NCI-H1048 (cell line): ENCODE results near the gene HNF4A.
"Not testable (repeated sequence)": the region's sequence is repeated elsewhere in the genome, so short reads cannot be mapped to it uniquely, and the experiment has no call there.

Experiments
- DNase-seq: peaks from one replicate; lab custom pipeline; 2025; lab: John Stamatoyannopoulos, UW

HNF4A gene

DNA sequence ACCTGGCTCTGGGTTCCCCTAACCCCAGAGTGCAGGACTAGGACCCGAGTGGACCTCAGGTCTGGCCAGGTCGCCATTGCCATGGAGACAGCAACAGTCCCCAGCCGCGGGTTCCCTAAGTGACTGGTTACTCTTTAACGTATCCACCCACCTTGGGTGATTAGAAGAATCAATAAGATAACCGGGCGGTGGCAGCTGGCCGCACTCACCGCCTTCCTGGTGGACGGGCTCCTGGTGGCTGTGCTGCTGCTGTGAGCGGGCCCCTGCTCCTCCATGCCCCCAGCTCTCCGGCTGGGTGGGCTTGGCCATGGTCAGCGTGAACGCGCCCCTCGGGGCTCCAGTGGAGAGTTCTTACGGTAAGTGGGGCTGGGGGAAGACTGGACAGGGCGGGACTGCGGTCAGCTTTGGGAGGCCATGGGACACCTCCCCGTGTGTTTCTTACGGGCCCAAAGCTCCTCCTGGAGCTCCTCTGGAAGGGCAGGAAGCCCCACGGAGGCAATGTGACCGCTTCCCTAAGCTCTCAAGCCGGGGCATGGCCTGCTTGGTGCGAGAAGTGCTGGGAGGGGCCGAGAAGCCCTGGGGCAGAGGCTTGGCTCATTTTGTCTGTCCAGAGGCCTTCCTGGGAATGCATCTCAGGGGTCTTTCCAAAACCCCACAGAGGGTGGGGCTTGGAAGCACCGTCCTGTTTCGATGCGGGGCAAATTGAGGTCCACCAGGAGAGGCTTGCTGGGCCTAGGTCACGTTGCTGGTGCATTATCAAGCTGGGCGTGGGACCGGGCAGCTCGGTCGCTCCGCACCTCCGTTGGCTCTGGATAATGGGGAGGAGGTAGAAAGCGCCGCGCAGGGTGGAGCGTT lies at the start of gene HNF4A:
Gene HNF4A (plus strand): TSS at position 202 of the 855 bp plus-strand sequence. CDS start 106 bp downstream, at position 308.
- no peak for DNase-seq

DNA sequence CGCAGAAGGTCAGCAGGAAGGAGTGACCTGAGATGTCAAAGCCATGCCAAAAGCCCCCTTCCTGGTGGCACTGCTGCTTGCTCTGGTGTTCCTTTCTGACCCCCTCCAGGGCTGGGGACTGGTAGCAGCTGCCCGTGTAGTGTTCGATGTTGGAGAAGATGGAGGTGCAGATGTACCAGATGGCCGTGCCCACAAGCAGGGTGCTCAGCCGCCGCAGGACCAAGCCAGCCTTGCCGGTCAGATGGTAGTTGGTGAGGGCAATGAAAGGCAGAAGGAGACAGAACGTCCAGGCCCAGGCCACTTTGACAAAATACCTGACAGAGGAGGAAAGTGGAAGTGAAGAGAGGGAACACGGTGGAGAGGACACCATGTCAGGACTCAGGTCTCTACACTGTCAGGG lies 48.6 kb upstream of the HNF4A start:
- DNase-seq = no peak

DNA sequence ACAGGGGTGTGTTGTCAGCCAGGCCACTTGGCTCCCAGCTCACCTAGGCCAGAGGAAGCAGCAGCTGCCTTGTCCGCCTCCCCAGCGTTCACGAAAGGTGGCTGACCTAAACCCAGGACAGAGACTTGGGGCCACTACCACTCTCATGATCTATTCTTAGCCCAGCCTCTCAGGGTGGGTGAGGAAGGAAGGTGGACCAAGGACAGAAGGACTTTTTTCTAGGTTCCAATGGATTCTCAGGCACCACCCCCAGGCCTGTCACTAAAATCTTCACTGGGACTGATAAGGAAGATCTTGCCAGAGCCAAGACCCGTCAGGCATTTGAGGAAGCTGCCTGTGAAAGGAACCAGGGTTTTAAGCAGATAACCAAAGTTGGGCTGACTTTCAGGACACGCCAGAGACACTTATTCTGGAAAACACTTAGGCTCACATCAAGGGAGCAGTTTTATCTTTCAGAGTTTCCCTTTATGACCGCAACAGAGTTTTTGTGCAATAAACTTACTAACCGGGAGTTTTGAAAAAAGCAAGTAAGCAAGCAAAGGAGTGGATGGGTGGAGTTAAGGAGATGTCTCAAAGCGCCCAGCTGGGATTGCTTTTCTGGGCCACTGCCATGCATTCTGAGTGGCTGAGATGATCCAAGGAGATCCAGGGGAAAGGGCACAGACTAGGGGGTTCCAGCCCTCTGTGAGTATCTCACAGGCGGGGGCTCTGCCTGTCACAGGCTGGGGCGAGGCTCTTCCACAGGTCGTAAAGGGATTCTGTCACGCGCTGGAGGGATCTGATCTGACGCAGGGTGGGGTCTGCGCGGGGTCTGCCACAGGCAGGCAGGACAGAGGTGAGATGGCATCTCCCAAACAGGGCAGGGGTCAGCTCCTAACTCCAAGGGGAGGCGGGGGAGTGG lies 45.5 kb upstream of the HNF4A start:
- DNase-seq = no peak

DNA sequence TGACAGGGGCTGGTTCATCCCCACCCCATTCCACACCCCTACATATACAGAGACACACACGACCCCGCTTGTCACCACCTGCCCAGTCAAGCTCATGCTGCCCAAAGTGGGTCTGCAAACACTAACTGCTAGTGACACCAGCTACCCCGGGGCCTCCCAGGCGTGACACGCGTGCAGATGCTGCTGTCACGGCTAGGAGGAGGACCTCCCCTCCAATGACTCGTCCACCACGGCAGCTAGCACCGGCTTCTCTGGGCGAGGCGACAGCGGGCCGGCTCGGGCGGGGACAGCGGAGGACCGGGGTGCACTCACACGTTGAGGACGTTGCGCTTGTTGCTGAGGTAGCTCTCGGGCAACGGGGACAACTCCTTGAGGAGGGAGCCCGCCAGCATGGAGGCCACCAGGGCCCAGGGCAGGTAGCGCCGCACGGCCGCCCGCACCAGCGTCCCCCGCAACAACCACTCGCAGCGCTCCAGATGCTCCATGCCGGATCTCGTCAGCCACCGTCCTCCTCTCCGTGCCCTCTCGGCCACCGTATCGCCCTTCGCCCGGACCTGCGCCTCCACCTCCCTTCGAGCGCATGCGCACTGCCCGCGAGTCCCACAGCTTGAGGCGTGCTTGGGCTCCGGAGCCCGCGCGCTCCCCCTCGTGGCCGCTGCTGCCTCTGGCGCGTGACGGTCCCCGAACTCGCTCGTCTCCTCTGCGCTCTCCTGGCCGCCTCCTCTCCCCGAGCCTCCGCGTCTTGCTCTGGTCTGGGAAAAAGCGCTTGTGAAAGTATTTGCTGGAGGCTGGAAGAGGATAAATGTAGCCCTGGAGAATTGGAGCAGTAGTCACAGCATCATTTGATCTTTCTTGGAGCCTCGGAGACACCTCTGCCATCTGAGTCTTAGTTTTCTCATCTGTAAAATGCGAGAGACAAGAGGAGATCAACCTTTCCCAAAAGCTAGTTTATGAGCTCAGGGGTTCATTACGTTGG lies 44.5 kb upstream of the HNF4A start, which contains the start of gene FITM2:
Gene FITM2 (minus strand): TSS at position 539 of the 976 bp plus-strand sequence. CDS start 54 bp downstream, at position 485.
- DNase-seq = peak; percentile 90

DNA sequence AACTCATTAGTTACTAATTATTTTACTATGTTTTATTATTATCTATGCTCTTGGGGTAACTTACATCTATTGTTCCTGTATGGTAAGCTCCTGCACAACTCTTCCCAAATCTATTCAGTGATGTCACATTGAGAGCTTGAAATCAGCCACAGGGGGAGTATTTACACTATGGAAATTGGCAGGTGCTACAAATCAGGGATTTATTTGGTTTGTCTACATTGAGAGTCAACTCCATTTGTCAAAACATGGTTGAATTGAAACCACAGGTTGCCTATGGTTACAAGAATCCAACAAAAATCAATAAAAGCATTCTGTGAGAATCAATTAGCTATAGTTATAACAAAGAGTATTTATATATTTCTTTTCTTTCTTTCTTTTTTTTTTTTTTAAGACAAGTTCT lies 40.6 kb upstream of the HNF4A start:
- no peak for DNase-seq

DNA sequence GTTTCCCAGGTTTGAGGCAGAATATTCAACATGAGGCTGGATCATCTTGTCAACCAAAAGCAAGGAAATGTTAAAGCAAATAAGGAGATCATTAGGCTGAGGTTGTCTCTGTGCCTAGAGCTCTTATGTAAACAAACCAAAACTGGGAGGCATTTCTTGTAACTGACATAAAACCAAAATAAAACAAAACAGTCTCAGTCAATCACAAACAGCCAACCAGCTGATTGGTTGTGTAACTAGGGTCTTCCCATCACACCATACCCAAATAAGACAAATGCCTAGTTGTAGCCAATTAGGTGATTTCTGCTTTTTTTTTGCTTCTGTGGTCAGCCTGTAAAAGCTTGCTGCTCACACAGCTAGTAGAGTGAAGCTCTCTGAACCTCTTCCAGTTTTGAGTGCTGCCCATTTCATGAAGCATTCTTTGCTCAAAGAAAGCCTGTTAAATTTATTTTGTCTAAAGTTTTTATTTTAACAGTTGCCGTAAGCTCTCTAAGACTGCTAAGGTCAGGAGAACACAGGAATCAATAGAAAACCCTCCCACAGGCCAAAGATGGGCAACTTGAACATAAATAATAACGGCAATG lies 35.6 kb upstream of the HNF4A start:
- no peak for DNase-seq

DNA sequence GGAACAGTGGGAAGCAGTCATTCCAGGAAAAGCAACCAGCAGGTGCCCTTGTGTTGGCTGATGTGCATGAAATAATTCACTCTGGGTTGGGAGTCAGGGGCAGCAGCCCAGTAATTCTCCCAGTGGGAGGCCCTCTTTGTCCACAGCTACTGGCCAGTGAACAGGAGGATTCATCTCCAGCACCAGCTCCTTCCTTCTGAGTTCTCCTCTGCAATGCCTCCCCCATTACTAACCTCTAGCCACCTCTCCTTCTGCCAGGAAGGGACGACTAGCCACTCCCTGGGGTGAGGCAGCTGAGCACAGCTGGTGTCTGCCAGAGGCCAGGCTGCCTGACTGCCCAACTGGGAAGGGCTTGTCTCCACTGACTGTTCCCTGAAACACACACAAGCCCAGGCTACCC lies 31.2 kb upstream of the HNF4A start:
- DNase-seq = no peak

DNA sequence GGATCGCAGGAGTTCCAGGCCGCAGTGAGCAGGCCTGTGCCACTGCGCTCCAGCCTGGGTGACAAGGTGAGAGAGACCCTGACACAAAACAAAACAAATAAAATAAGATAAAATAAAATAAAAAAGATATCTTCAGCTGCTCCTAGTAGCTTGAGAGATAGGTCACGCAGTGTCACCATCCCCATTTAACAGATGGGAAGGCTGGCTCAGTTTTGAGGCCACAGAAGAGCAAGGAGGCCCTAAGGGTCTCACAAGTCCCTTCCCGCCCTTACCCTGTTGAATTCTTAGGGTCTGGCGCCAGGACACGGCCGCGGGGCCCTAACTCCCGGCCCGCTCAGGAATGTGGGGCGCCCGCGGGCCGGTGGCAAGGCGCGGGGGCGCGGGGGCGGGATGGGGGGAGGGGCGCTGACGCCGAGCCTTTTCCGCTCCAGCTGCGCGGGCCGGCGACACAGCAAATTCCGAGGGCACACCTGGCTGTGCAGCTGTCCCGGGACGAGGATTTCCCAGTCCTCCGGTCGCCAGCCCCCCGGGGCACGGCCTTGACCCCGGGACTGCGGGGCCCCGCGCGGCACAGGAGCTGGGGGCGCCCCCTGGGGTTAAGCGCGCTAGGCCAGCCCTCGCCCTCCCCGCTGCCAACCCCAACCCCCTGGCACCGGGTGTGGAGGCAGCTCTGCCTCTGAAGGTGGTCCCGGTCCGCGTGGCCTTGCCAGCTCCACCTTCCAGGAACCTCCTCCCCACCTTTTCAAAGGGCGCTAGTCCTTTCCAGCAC lies 28.9 kb upstream of the HNF4A start:
- no peak for DNase-seq

DNA sequence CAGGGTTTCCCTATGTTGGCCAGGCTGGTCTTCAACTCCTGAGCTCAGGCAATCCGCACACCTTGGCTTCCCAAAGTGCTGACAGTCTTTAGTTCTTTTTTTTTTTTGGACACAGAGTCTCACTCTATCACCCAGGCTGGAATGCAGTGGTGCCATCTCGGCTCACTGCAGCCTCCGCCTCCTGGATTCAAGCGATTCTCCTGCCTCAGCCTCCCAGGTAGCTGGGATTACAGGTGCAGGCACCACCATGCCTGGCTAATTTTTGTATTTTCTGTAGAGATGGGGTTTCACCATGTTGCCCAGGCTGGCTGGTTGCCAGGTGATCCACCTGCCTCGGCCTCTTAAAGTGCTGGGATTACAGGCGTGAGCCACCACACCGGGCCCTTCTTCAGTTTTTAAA lies 27.8 kb upstream of the HNF4A start:
- DNase-seq = not testable (repeated sequence)

DNA sequence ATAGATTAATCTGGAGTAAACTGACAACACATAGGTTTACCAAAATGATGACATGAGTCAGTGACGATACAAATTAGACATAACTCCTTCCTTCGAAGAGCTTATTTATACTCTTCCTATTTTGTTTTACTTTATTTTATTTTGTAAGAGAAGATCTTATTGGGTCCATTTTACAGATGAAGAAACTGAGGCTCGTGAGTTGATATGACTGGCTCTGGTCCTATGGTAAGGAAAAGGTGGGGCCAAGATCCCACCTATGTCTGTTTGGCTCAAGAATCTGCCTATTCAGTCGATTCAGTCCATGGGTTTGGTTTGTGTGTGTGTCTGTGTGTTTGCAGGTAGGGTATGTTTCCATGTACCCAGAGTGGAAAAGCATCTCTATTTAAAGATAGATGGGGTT lies 27.1 kb upstream of the HNF4A start:
- DNase-seq = no peak

DNA sequence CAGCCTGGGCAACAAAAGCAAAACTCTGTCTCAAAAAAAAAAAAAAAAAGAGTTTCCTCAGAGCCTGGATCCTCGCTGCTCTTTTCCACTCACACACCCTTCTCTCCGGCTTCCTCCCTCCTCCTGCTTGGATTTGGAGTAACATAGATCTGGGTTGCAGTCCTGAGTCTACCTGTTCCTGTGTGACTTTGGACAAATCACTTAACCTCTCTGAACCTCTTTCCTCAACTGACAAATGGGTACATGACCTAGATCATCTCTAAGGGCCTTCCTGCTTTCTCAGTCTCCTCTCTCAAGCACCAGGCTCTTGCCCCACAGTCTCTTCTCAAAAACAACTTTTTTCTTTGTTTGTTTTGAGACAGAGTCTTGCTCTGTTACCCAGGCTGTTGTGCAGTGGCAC lies 24.3 kb upstream of the HNF4A start:
- no peak for DNase-seq

DNA sequence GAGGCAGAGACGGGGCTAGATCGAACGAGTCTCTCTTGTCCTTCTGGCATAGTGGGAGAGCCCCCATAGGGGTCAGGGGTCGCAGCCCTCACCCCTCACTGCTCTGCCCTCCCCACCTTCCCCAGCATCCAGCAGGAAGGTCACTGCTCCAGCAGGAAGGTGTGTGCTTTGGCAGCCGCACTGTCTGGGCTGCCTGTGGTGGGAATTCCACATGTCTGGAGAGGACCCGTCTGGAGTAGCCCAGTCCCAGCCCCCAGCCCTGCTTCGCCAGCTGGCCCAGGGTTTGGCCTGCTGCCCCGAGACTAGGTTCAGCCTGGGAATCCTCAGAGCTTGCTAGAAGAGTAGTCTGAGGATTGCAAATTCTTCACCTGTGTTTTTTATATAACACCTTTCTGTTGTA lies 21.2 kb upstream of the HNF4A start:
- no peak for DNase-seq

DNA sequence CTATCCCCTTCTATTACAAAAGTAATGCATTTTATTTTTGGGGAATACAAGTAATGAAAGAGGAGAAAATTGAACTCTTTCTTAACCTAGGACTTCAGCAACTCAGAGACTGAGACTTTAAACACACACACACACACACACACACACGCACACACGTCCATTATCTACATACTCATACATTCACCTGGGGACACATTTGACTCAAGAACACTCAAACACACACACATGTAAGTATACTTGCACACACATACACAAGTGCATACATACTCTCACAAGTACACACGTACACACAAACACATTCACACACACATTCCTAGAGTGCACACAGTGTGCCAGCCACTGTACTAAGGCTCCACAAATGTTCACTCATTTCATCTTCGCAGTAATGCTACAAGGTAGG lies 20.8 kb upstream of the HNF4A start:
- no peak for DNase-seq

DNA sequence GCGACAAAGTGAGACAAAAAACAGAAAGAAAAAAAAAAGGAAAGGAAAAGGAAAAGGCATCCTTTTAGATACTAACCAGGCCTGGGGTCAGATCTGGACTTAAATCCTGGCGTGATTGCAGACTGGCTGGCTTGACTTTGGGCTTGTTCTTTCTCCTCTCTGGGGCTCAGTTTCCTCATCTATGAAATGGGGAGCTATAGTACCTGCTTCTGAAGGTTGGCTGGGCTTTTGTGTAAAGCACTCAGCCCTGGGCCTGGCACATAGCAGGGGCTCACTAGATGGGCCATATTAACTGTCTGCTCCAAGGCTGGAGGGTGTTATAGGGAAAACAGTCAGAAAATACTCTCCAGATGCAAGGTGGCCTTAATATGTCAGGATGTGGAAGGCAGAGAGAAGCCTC lies 19.8 kb upstream of the HNF4A start:
- no peak for DNase-seq

DNA sequence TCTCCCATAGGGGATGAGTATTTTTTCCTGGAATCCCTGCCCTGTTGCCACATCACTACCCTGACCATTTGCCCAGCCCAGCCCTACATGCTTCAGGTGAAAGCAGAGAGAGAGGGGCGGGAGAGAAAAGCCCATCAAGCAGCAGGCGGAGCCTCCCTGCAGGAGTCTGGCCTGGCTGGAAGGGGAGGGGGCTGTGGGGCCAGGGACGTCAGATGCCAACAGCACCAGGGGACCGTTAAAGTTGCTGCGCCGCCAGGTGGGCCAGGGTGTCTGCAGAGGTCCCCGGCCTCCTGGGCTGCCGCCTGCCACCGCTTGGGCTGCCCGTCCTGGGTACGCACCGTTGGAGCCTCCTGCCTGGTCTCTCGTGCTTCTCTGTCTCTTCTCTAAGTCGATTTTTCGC lies 19.4 kb upstream of the HNF4A start:
- DNase-seq = no peak

DNA sequence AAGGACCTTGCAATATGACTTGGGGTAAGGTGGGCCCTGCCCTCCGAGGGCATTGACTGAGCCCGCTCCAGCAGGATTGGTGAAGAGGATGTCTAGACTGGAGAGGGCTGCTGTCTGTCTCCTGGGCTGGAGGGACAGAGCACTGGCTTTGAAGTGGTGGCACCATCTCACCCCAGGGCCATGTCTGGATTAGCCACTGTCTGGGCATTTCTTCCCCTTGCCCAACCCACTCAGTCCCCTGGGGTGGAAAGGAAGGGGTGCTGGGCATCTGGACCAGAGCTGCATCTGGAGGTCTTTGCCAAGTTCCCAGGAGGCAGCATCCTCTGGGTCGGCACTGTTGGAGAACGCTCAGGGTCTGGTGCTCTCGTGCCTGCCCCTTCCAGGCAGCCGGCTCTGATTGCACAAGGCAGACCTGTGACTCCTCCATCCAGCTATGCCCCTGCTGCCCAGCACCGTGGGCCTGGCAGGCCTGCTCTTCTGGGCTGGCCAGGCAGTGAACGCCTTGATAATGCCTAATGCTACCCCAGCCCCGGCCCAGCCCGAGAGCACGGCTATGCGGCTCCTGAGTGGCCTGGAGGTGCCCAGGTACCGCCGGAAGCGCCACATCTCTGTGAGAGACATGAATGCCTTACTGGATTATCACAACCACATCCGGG lies 18.6 kb upstream of the HNF4A start, which contains the start of gene R3HDML:
Gene R3HDML (plus strand): TSS at position 319 of the 656 bp plus-strand sequence. CDS start 115 bp downstream, at position 434.
- no peak for DNase-seq

DNA sequence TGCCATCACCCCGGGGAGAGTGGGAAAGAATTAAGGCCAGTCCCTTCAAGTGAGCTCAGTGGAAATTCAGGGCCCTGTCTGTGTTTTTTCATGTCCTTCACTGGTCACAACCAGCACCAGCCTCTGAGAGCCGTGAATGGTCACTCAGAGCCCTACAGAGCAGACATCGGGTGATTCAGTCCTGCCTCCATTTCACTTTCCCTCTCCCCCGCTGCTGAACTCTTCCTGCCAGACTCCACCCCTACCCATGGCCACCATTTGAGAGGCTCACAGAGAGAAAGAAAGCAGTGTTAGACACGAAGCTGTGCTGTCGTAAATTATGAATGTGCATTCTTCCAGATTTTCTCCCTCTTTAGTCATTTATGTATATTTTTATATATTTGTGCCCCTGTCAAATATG lies 13.3 kb upstream of the HNF4A start:
- DNase-seq = no peak

DNA sequence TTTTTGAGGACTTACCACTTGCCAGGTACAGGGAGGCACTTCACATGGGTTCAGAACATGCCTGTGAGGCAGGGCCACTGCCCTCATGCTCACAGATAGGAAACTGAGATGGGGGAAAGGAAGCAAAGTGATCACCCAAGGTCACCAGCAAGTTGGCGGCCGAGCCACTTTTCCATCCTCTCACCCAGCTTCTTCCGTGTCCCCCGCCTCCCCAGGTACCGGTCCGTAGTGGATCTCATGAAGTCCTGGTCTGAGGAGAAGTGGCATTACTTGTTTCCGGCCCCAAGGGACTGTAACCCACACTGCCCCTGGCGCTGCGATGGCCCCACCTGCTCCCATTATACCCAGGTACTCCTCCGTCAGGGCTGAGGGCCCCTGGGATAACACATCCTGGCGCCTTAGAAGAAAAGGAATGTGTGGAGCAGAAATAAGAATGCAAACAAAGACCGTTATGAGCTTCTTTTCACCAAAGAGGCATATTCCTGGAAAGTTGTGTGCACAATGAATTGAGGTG lies 12.3 kb upstream of the HNF4A start:
- DNase-seq = no peak

DNA sequence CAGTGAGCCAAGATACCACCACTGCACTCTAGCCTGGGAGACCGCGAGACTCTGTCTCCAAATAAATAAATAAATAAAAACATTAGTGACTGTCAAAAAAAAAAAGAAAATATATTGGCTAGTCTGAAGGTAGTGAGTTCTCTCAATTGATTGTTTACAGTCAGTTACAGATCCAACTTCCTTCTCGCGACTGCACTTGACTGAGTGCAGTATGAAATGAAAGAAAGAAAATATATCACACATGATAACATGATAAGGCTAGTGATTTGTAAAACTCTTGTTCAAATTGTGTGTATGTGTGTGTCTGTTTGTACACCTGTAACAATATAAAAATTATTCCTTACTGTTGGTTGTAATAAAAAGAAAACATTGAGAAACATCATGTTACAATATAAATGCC lies 10.8 kb upstream of the HNF4A start:
- DNase-seq = no peak

DNA sequence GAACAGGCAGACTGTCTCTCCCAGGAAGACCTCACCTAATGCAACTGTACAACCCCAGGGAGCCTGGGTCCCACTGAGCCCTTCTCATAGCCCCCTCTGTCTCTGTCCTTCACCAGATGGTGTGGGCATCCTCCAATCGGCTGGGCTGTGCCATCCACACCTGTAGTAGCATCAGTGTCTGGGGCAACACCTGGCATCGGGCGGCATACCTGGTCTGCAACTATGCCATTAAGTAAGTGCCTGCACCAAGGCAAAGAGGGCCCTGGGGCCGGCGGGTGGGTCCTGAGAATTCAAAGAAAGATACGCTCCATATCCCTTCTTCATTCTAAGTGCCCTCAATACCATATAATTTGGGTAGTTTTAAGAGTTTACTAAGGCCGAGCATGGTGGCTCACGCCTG lies 10.4 kb upstream of the HNF4A start:
- no peak for DNase-seq
